Hepatocyte (in vitro differentiated cells): Measurements from ENCODE around the gene MECR.
"Not testable (repeated sequence)": the region's sequence is repeated elsewhere in the genome, so short reads cannot be mapped to it uniquely, and the experiment has no call there.

Source experiments
- CTCF ChIP-seq: fragments of 200-600 bp; sonication (generic); IDR thresholded peaks from 2 replicates; pipeline ENCODE4 v1.5.1; 2016; ENCODE audit warnings: antibody characterized with exemption, mild to moderate bottlenecking; ENCODE audit not compliant: poor library complexity
- EZH2 ChIP-seq: fragments of 200-600 bp; sonication (generic); IDR thresholded peaks from 2 replicates; pipeline ENCODE4 v1.6.1; 2016; ENCODE audit warnings: antibody characterized with exemption, mild to moderate bottlenecking, borderline replicate concordance

GRCh38 chr1:29234881-29235280 lies 4.1 kb upstream of the MECR start:
- not testable (repeated sequence) for TF ChIP-seq CTCF, EZH2
